MCF 10A (cell line): ENCODE data around the gene SPTBN5. TPM values are rescaled to one million over a fixed set of nuclear protein-coding genes. Genes with fewer than 3 reads are reported as not detected.

Experiments
- BruUV-seq: library from RNA; stranded (reverse); fragments of 400-500 nt; replicated peaks from 2 replicates; lab custom pipeline; 2021; lab: Mats Ljungman, UMichigan
- CTCF ChIA-PET: fragments of 300-600 bp; sonication (Branson Sonifier 250); formaldehyde crosslinking; extraction: SDS; loops from one replicate; lab custom pipeline; 2021; ENCODE audit warnings: antibody characterized with exemption, inconsistent platforms; lab: Yijun Ruan, JAX
- POLR2A ChIA-PET: fragments of 300-600, 350-650 bp; sonication (Branson Sonifier 250); formaldehyde crosslinking; extraction: SDS; loops from one replicate; lab custom pipeline; 2020; ENCODE audit warnings: antibody characterized with exemption, inconsistent platforms; lab: Yijun Ruan, JAX
- DNase-seq: peaks from one replicate; pipeline ENCODE4 v3.0.0-alpha.2; 2018; ENCODE audit not compliant: unreplicated experiment
- H3K27ac Mint-ChIP-seq: one replicate; pipeline ENCODE4 v1.8.0; 2022; ENCODE audit warnings: mild to moderate bottlenecking, low read depth, mixed read lengths; ENCODE audit not compliant: unreplicated experiment
- H3K27me3 Mint-ChIP-seq: one replicate; pipeline ENCODE4 v1.8.0; 2022; ENCODE audit warnings: mixed read lengths; ENCODE audit not compliant: insufficient read depth, unreplicated experiment
- H3K36me3 Mint-ChIP-seq: one replicate; pipeline ENCODE4 v1.8.0; 2022; ENCODE audit warnings: mild to moderate bottlenecking, moderate library complexity, mixed read lengths; ENCODE audit not compliant: insufficient read depth, unreplicated experiment
- H3K4me1 Mint-ChIP-seq: one replicate; pipeline ENCODE4 v1.8.0; 2022; ENCODE audit warnings: mixed read lengths; ENCODE audit not compliant: insufficient read depth, unreplicated experiment
- H3K4me3 Mint-ChIP-seq: one replicate; pipeline ENCODE4 v1.8.0; 2022; ENCODE audit warnings: mild to moderate bottlenecking, moderate library complexity, mixed read lengths; ENCODE audit not compliant: unreplicated experiment
- H3K9me3 Mint-ChIP-seq: one replicate; pipeline ENCODE4 v1.8.0; 2022; ENCODE audit warnings: mixed read lengths; ENCODE audit not compliant: unreplicated experiment
- intact Hi-C: fragments of 100-400 bp; cut with micrococcal nuclease; formaldehyde crosslinking; loops from 2 replicates; pipeline ENCODE4 v1.14.1; 2022
- total RNA-seq: library from RNA; stranded (reverse); gene quantifications from 2 replicates; pipeline ENCODE4 v1.2.3, GENCODE V29; 2022
- TF ChIP-seq, protein P1 (sequence below): fragments of 200-600 bp; IDR thresholded peaks from one replicate; pipeline ENCODE4 v1.8.0; 2022; ENCODE audit warnings: antibody characterized with exemption, mild to moderate bottlenecking; ENCODE audit not compliant: unreplicated experiment

The SPTBN5 gene
- total RNA-seq, 1 experiment from 2014 or later = 1.1 TPM

DNA sequence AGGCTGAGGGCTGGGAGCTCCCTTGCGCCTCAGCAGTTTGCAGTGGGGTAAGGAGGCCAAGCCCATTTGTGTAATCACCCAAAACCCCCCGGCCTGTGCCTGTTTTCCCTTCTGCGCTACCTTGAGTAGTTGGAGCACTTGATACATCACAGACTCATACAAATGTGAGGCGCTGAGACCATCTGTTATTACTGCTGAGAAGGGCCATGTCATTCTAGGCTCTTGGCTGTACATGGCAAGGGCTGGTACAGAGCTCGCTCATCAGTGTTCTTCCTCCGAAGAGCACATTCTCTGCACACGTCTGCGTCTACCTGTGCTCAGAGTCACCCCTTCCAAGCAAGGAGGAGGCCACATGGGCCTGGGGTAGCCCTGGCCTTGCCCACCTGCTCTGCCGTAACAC, 45.9 kb downstream of the SPTBN5 start:
- Mint-ChIP-seq H3K27me3 (no peaks in the 10 kb centered on the region), H3K27ac (no peak overlapping the region), H3K9me3 (no peaks in the 10 kb centered on the region), H3K4me1 (no peaks in the 10 kb centered on the region), H3K36me3 (peaks cover 6% of the 10 kb centered on the region), H3K4me3 (no peak overlapping the region)
- DNase-seq = no peak
- ChIA-PET POLR2A (interaction anchor here (1.9 kb wide), 1 partner anchor 10 kb away, joined by 5 read pairs; no protein-coding TSS in a partner anchor), CTCF (interaction anchor here (0.8 kb wide), 1 partner anchor 24 kb away, joined by 3 read pairs; no protein-coding TSS in a partner anchor)
- TF ChIP-seq, protein P1, sequence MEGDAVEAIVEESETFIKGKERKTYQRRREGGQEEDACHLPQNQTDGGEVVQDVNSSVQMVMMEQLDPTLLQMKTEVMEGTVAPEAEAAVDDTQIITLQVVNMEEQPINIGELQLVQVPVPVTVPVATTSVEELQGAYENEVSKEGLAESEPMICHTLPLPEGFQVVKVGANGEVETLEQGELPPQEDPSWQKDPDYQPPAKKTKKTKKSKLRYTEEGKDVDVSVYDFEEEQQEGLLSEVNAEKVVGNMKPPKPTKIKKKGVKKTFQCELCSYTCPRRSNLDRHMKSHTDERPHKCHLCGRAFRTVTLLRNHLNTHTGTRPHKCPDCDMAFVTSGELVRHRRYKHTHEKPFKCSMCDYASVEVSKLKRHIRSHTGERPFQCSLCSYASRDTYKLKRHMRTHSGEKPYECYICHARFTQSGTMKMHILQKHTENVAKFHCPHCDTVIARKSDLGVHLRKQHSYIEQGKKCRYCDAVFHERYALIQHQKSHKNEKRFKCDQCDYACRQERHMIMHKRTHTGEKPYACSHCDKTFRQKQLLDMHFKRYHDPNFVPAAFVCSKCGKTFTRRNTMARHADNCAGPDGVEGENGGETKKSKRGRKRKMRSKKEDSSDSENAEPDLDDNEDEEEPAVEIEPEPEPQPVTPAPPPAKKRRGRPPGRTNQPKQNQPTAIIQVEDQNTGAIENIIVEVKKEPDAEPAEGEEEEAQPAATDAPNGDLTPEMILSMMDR = no peak
- no TSS peak for BruUV-seq
- intact Hi-C loops = no loop called here

DNA sequence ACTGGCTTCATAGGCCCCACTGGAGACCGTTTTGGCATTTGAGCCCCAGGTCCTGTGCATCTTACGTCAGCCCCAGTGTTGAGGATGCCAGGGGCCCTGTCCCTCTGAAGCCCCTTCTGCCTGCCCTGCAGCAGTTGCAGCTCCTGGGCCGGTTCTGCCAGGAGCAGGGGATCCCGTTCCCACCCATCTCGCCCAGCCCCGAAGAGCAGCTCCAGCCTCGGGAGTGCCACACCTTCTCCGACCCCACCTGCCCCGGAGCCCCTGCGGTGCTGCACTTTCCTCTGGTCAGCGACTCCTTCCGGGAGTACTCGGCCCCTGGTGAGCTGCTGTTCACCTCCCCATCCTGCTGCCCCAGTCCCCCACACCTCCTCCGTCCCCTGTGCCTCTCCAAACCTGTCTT, 46.6 kb downstream of the SPTBN5 start:
- Mint-ChIP-seq H3K4me1 (no peaks in the 10 kb centered on the region), H3K4me3 (no peak overlapping the region), H3K9me3 (no peaks in the 10 kb centered on the region), H3K36me3 (peaks cover 12% of the 10 kb centered on the region), H3K27ac (no peak overlapping the region), H3K27me3 (no peaks in the 10 kb centered on the region)
- no TSS peak for BruUV-seq
- TF ChIP-seq, protein P1 = no peak
- ChIA-PET POLR2A (interaction anchor here (0.8 kb wide), 1 partner anchor 128 kb away, joined by 3 read pairs; no protein-coding TSS in a partner anchor), CTCF (no interaction called here)
- intact Hi-C loops = no loop called here
- no peak for DNase-seq

DNA sequence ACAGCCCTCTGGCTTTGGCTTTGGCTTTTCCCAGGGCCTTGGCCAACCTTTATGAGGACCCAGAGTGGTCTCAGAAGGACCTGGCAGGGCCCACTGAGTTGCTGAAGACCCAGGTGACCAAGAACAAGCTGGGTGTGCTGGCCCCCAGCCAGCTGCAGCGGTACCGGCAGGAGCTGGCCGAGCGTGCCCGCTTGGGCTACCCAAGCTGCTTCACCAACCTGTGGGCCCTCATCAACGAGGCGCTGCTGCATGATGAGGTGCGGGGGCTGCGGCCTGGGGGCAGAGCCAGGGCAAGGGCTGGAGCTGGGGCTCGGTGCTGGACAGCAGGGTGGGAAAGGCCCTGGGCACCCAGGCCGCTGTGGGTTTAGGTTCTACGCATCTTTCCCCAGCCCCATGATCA, 49.0 kb downstream of the SPTBN5 start:
- DNase-seq = no peak
- Mint-ChIP-seq H3K9me3 (no peaks in the 10 kb centered on the region), H3K36me3 (peaks cover 6% of the 10 kb centered on the region), H3K4me1 (no peaks in the 10 kb centered on the region), H3K27me3 (no peaks in the 10 kb centered on the region), H3K4me3 (no peak overlapping the region), H3K27ac (no peak overlapping the region)
- BruUV-seq = no TSS peak
- ChIA-PET CTCF (no interaction called here), POLR2A (interaction anchor here (0.9 kb wide), 1 partner anchor 127 kb away, joined by 3 read pairs; the partner anchor contains the start of gene EHD4)
- intact Hi-C loops = no loop called here
- TF ChIP-seq, protein P1 = no peak

DNA sequence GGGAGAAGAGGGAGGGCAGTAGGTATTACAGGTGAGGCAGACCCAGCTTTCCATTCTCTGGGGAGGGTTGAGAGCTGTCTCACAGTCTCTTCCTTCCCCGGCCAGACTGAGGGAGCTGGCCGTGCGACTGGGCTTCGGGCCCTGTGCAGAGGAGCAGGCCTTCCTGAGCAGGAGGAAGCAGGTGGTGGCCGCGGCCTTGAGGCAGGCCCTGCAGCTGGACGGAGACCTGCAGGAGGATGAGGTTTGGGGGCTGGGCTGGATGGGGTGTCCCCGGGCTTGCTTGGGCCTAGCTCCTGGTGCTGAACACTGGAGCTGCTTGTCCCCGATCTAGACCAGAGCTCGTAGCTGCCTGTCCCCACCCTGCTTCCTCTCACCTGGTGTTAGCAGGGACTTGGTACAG, 50.3 kb downstream of the SPTBN5 start:
- POLR2A ChIA-PET = no interaction called here
- Mint-ChIP-seq H3K4me3 (no peak overlapping the region), H3K27ac (no peak overlapping the region), H3K27me3 (no peaks in the 10 kb centered on the region), H3K9me3 (no peaks in the 10 kb centered on the region), H3K36me3 (peaks cover 6% of the 10 kb centered on the region), H3K4me1 (peaks cover 3% of the 10 kb centered on the region)
- intact Hi-C loops = no loop called here
- no TSS peak for BruUV-seq
- CTCF ChIA-PET = interaction anchor here (0.6 to 0.7 kb wide), 4 partner anchors 64 to 305 kb away, joined by 3 to 5 read pairs (median 3); no protein-coding TSS in a partner anchor
- no peak for DNase-seq
- TF ChIP-seq, protein P1 = no peak
